Liver (tissue), 9 donors: ENCODE results near the gene PPM1L. TPM values are rescaled to one million over a fixed set of nuclear protein-coding genes. Genes with fewer than 3 reads are reported as not detected.

ENCODE experiments used
- DNase-seq: peaks from one replicate; pipeline ENCODE4 v3.0.0-alpha.2; 2017; ENCODE audit warnings: low spot score
- H3K27ac ChIP-seq, 2 donors: one replicate each; pipeline ENCODE4 v1.7.0; 2013; ENCODE audit warnings: inconsistent platforms in 2 of 2, low read length in 2 of 2, control low read depth in 1 of 2, low read depth in 1 of 2, mild to moderate bottlenecking in 1 of 2
- H3K27me3 ChIP-seq, 4 donors: one replicate each; pipeline versions ENCODE4 v1.6.1 to v1.7.0; 2013; ENCODE audit warnings: low read length in 3 of 4, inconsistent platforms in 1 of 4, mild to moderate bottlenecking in 1 of 4, moderate library complexity in 1 of 4; ENCODE audit not compliant: control insufficient read depth in 4 of 4, insufficient read depth in 4 of 4
- H3K36me3 ChIP-seq, 4 donors: one replicate each; pipeline versions ENCODE4 v1.6.1 to v1.7.0; 2013; ENCODE audit warnings: low read length in 3 of 4, mild to moderate bottlenecking in 3 of 4, low read depth in 1 of 4, moderate library complexity in 1 of 4; ENCODE audit not compliant: control insufficient read depth in 4 of 4, insufficient read depth in 3 of 4
- H3K4me1 ChIP-seq, 4 donors: one replicate each; pipeline versions ENCODE4 v1.6.1 to v1.7.0; 2013; ENCODE audit warnings: low read length in 3 of 4, mild to moderate bottlenecking in 3 of 4, moderate library complexity in 1 of 4; ENCODE audit not compliant: control insufficient read depth in 4 of 4, insufficient read depth in 4 of 4
- H3K4me3 ChIP-seq, 3 donors: one replicate each; pipeline versions ENCODE4 v1.6.1 to v1.7.0; 2013; ENCODE audit warnings: low read length in 3 of 3, control low read depth in 1 of 3, low read depth in 1 of 3, mild to moderate bottlenecking in 1 of 3
- H3K9ac ChIP-seq, 2 donors: one replicate each; pipeline ENCODE4 v1.7.0; 2013; ENCODE audit warnings: low read length in 2 of 2, mild to moderate bottlenecking in 2 of 2, moderate library complexity in 2 of 2, control low read depth in 1 of 2, low read depth in 1 of 2
- H3K9me3 ChIP-seq, 4 donors: one replicate each; pipeline versions ENCODE4 v1.6.1 to v1.7.0; 2013; ENCODE audit warnings: low read length in 3 of 4; ENCODE audit not compliant: control insufficient read depth in 4 of 4
- EGR1 ChIP-seq, 2 donors: IDR thresholded peaks; 2 replicates each; pipeline ENCODE4 v1.6.1; 2016 to 2018; ENCODE audit warnings: antibody characterized with exemption in 2 of 2, low read depth in 2 of 2
- FOXA1 ChIP-seq: IDR thresholded peaks from 2 replicates; pipeline ENCODE4 v1.6.1; 2016; ENCODE audit warnings: antibody characterized with exemption
- GABPA ChIP-seq, 2 donors: IDR thresholded peaks in 1 of 2; conservative IDR thresholded peaks in 1 of 2; 2 replicates each; pipeline ENCODE4 v1.6.1; 2016; ENCODE audit warnings: antibody characterized with exemption in 2 of 2, mild to moderate bottlenecking in 1 of 2, moderate library complexity in 1 of 2
- HNF4A ChIP-seq, 2 donors: conservative IDR thresholded peaks; 2 replicates each; pipeline ENCODE4 v1.6.1; 2016; ENCODE audit warnings: antibody characterized with exemption in 2 of 2, mild to moderate bottlenecking in 2 of 2
- HNF4G ChIP-seq: IDR thresholded peaks from 2 replicates; pipeline ENCODE4 v1.6.1; 2016; ENCODE audit warnings: antibody characterized with exemption
- RAD21 ChIP-seq, 2 donors: IDR thresholded peaks; 2 replicates each; pipeline ENCODE4 v1.6.1; 2016; ENCODE audit warnings: antibody characterized with exemption in 2 of 2, mild to moderate bottlenecking in 2 of 2
- REST ChIP-seq: IDR thresholded peaks from 2 replicates; pipeline ENCODE4 v1.6.1; 2016; ENCODE audit warnings: antibody characterized with exemption, mild to moderate bottlenecking
- RXRA ChIP-seq, 2 donors: IDR thresholded peaks; 2 replicates each; pipeline ENCODE4 v1.6.1; 2017 to 2018; ENCODE audit warnings: antibody characterized with exemption in 2 of 2, mild to moderate bottlenecking in 1 of 2
- SP1 ChIP-seq: IDR thresholded peaks from 2 replicates; pipeline ENCODE4 v1.6.1; 2018; ENCODE audit warnings: antibody characterized with exemption, mild to moderate bottlenecking
- TAF1 ChIP-seq: conservative IDR thresholded peaks from 2 replicates; pipeline ENCODE4 v1.6.1; 2016; ENCODE audit warnings: antibody characterized with exemption, mild to moderate bottlenecking
- YY1 ChIP-seq: IDR thresholded peaks from 2 replicates; pipeline ENCODE4 v1.6.1; 2016; ENCODE audit warnings: antibody characterized with exemption, mild to moderate bottlenecking
- WGBS: extraction: QIAGEN DNeasy Blood & Tissue Kit; methylation state at CpG from one replicate; pipeline ENCODE4 v1.1.7; 2013; 5-methylcytosine and 5-hydroxymethylcytosine counted together
- polyA plus RNA-seq, 2 donors: library from polyadenylated mRNA; stranded (reverse) in 1 of 2; unstranded in 1 of 2; fragments of 200-250 nt in 1 of 2; fragments of >200 nt in 1 of 2; fragmentation: Nextera tagmentation in 1 of 2; extraction: Ambion mirVana in 1 of 2; gene quantifications; one replicate each; pipeline versions ENCODE4 v1.2.1 to v1.2.3, GENCODE V29; 2013 to 2015
- total RNA-seq, 2 donors: library from RNA; depleted of rRNA; stranded (reverse); fragments of >200 nt; gene quantifications; one replicate each; pipeline ENCODE4 v1.2.3, GENCODE V29; 2014
- TF ChIP-seq, protein P1 (sequence below): fragments of 150-350 bp; IDR thresholded peaks from 2 replicates; pipeline ENCODE4 v1.5.1; 2017; ENCODE audit warnings: improper control_type of control experiment, low read depth, low read length; ENCODE audit not compliant: missing input control
- TF ChIP-seq, protein P2 (sequence below): IDR thresholded peaks from 2 replicates; pipeline ENCODE4 v1.6.1; 2016; ENCODE audit warnings: antibody characterized with exemption
- donor health status: healthy.
- donor health status: healthy.
- donor health status: healthy.
- donor health status: healthy.
- donor health status: healthy.

PPM1L gene
- total and polyA plus RNA-seq, 4 donors, result 1.6 to 8.5 (median 4.8) TPM

DNA sequence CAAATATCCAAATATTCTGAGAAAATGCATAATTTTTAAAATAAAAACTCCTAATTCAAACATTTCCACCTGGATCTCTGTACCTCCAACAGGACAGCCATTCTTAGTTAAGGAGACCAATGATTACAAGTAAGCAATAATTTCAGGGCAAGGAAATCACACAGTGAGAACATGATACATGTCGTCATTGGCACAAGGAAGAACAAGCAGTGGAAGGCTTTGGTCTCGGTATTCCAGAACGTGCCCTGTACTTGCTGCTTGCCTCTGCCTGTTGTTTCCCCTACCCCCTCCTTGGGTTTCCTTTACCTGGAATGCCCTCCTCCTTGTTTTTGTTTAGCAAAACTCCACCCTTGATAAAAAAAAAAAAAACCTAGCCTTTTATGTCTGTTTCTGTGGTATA, 72.8 kb downstream of the PPM1L start:
- Histone ChIP-seq H3K9ac (no peak overlapping the region), H3K9me3 (no peaks in the 10 kb centered on the region), H3K27ac (no peak overlapping the region), H3K4me1 (peaks cover 0 to 2% (median 0%) of the 10 kb centered on the region in 4 donors), H3K36me3 (no peaks in the 10 kb centered on the region), H3K4me3 (no peak overlapping the region), H3K27me3 (no peaks in the 10 kb centered on the region)
- DNase-seq, result no peak
- WGBS, result 94% methylated on average over 3 of the region's 3 CpGs
- TF ChIP-seq RAD21 (IDR thresholded peaks at IDR 0.05) (no peak), HNF4G (no peak), SP1 (no peak), RXRA (IDR thresholded peaks at IDR 0.05) (no peak), GABPA (IDR thresholded peaks at IDR 0.05 in 1 of 2, conservative IDR thresholded peaks at IDR 0.05 in 1 of 2) (no peak), FOXA1 (no peak)
- TF ChIP-seq, protein P1, sequence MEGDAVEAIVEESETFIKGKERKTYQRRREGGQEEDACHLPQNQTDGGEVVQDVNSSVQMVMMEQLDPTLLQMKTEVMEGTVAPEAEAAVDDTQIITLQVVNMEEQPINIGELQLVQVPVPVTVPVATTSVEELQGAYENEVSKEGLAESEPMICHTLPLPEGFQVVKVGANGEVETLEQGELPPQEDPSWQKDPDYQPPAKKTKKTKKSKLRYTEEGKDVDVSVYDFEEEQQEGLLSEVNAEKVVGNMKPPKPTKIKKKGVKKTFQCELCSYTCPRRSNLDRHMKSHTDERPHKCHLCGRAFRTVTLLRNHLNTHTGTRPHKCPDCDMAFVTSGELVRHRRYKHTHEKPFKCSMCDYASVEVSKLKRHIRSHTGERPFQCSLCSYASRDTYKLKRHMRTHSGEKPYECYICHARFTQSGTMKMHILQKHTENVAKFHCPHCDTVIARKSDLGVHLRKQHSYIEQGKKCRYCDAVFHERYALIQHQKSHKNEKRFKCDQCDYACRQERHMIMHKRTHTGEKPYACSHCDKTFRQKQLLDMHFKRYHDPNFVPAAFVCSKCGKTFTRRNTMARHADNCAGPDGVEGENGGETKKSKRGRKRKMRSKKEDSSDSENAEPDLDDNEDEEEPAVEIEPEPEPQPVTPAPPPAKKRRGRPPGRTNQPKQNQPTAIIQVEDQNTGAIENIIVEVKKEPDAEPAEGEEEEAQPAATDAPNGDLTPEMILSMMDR, result no peak
- TF ChIP-seq, protein P2, sequence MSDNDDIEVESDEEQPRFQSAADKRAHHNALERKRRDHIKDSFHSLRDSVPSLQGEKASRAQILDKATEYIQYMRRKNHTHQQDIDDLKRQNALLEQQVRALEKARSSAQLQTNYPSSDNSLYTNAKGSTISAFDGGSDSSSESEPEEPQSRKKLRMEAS, result no peak

DNA sequence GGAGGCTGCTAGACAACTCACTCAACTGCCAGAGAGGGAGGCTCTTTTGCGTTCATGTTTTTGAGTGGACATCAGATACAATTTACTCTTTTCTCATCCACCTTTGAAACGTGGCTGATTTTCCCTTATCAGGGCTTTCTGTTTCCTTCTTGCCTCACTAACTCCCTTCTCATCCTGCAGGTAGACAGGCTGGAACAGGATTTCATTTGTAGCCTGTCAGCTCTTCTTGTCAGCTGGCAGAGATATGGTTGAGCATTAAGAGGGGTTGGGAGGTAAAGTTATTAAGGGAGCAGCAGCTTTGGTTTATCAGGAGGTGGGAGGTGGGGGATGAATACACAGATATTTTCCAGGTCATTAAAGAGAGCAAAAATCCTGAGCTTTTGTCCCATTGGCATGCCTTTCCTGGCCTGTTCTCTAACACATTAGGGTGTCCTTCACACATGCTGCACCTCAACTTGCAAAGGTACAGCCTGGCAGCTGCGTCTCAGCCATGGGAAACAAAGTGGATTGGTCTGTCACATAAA, 73.5 kb downstream of the PPM1L start:
- Histone ChIP-seq H3K27ac (no peak overlapping the region), H3K9me3 (no peaks in the 10 kb centered on the region), H3K4me3 (no peak overlapping the region), H3K4me1 (peaks cover 0 to 2% (median 0%) of the 10 kb centered on the region in 4 donors), H3K27me3 (no peaks in the 10 kb centered on the region), H3K36me3 (no peaks in the 10 kb centered on the region), H3K9ac (no peak overlapping the region)
- TF ChIP-seq RAD21 (IDR thresholded peaks at IDR 0.05), result no peak
- TF ChIP-seq YY1, result no peak
- TF ChIP-seq, protein P2, result no peak
- TF ChIP-seq GABPA (IDR thresholded peaks at IDR 0.05 in 1 of 2, conservative IDR thresholded peaks at IDR 0.05 in 1 of 2), result no peak
- TF ChIP-seq TAF1, result no peak
- no peak for TF ChIP-seq EGR1 (IDR thresholded peaks at IDR 0.05; ENCODE audit: low read depth in 2 of 2)
- TF ChIP-seq HNF4A (conservative IDR thresholded peaks at IDR 0.05), result no peak
- TF ChIP-seq RXRA (IDR thresholded peaks at IDR 0.05), result no peak
- no peak for DNase-seq
- 77% methylated on average over 3 of the region's 3 CpGs for WGBS

DNA sequence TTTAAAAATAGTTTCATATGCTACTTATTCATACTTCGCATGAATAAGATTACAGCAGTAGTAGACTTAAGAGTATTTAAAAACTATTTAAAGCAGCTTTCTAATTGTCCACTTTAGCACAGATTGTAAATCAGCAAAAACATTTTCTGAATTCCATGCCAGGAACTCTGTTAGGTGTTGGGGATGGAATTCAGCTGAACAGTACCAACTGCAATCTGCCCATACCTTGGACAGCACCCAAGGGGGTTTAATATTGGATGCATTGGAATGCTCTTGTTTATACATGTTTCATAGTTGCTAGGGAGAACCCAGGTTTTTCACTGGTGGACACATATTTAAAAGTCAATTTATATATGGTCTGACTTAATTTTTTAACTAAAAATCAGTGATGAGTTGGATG, 74.8 kb downstream of the PPM1L start:
- Histone ChIP-seq H3K36me3 (no peaks in the 10 kb centered on the region), H3K4me3 (no peak overlapping the region), H3K9me3 (no peaks in the 10 kb centered on the region), H3K4me1 (no peaks in the 10 kb centered on the region), H3K9ac (no peak overlapping the region), H3K27me3 (no peaks in the 10 kb centered on the region), H3K27ac (no peak overlapping the region)
- DNase-seq, result no peak
- TF ChIP-seq, protein P1, result no peak
- peak; percentile 86 for TF ChIP-seq REST
- WGBS, result 93% methylated on average over 1 of the region's 1 CpG
